GM12865 (cell line): ENCODE data around the gene AP3S2.

Experiments used
- DNase-seq: peaks from one replicate; pipeline ENCODE4 v3.0.0; 2010; ENCODE audit warnings: low read depth
- H3K4me3 ChIP-seq: 2 replicates; pipeline ENCODE4 v1.5.1; 2011; ENCODE audit warnings: mild to moderate bottlenecking, low read depth, low read length, control low read depth
- TF ChIP-seq, protein P1 (sequence below): IDR thresholded peaks from 2 replicates; pipeline ENCODE4 v1.5.1; 2011; ENCODE audit warnings: low read length, control low read depth, low read depth, inconsistent platforms; ENCODE audit not compliant: insufficient read depth; ENCODE audit errors: missing control alignments

The AP3S2 gene

DNA sequence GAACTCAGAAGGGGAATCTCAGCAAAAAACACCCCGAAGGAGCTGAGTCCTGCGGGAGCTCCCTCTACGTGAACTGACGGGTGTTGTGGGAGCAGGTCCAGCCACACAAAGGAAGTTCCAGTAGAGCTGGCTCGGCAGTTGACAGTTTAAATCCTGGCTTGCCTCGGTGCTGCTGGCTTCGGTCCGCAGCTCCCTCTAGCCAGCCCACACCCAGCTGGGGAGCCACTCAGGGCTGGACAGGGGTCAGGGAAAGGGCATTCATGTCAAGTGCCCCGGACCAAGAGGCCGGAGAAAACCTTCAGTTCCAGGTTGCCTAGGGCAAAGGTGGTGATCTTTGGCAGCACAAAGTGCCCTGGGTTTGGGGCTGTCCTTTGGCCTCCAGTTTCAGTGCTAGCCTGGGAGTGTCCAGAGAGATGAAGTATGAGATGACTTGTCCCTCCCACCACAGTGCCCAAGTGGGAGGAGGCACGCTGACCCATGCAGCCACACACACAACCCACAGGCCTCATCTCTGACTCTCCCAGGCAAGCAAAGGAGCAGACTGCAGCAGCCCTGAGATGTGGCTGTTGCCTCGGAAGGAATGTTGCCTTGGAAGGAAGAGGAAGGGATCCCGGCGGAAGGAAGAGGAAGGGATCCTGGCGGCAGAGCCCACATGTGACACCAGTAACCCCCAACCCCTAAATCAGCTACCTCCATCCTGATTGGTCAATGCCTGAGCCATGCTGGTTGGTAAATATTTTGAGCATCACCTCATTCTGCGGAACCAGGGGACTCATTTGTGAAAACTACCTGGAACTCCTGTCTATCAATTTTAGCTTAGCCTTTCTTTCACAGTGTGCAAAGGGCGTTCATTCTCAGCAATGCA lies 65.3 kb downstream of the AP3S2 start:
- TF ChIP-seq, protein P1, sequence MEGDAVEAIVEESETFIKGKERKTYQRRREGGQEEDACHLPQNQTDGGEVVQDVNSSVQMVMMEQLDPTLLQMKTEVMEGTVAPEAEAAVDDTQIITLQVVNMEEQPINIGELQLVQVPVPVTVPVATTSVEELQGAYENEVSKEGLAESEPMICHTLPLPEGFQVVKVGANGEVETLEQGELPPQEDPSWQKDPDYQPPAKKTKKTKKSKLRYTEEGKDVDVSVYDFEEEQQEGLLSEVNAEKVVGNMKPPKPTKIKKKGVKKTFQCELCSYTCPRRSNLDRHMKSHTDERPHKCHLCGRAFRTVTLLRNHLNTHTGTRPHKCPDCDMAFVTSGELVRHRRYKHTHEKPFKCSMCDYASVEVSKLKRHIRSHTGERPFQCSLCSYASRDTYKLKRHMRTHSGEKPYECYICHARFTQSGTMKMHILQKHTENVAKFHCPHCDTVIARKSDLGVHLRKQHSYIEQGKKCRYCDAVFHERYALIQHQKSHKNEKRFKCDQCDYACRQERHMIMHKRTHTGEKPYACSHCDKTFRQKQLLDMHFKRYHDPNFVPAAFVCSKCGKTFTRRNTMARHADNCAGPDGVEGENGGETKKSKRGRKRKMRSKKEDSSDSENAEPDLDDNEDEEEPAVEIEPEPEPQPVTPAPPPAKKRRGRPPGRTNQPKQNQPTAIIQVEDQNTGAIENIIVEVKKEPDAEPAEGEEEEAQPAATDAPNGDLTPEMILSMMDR = no peak
- no peak overlapping the region for H3K4me3 ChIP-seq
- no peak for DNase-seq

DNA sequence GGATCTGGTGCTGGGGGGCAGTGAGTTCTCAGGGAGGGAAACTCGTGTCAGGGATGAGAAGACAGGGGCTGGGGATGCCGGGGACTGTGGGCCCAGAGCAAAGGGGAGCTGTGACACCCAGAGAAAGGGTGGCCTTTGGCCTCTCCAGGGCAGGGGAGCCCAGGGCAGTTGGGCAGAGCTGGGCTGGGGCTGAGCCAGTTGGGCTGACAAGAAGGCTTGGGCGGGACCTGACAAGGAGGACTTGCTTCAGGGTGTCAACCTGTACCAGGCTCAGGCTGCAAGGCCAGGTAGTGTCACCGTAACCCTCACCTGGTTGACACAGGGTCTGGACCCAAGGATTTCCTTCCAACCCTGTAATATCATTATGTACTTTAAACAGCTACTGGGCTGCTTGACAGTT lies 66.0 kb downstream of the AP3S2 start:
- TF ChIP-seq, protein P1 = no peak
- H3K4me3 ChIP-seq = no peak overlapping the region
- no peak for DNase-seq

DNA sequence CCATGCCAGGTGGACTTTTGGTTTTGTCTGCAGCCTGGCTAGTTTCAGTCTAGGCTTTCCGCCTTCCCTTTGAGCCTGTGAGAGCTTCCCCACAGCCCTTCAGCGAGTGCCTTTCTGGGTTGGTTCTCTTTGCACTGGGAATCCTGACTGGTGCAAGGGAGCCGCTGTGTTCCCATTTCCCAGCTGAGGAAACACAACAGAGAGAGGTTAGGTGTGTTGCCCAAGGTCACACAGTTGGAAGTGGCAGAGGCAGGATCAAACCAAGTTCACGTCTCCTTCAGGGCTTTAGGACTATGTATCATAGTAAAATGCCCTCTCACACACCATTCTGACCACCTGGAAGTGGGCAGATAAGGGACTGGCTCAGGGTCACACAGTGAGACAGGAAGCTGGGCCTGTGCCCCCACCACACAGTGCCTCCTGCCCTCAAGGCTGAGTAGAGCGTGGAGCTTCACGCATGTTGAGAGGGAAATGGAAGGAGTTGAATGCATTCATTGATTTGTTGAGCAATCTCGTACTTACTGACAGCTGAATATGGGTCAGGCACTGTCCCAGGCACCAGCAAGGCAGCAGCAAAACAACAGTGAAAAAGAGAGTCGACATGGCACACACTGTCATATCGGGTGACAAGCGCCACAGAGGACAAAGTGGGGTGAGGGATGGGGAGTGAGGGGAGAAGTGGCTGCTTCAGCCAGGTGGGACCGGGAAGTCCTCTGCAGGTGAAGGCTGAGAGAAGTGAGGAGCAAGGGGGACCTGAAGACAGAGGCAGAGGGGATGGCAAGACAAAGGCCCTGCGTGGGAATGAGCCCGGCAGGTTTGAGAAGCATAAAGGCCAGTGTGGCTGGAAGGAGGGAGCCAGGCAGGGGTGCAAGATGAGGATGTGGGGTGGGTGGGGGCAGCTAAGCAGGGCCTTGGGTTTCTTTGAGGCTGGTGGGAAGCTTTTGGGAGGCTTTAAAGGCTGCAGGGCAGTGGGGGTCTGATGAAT lies 66.8 kb downstream of the AP3S2 start:
- H3K4me3 ChIP-seq = no peak overlapping the region
- TF ChIP-seq, protein P1 = no peak

DNA sequence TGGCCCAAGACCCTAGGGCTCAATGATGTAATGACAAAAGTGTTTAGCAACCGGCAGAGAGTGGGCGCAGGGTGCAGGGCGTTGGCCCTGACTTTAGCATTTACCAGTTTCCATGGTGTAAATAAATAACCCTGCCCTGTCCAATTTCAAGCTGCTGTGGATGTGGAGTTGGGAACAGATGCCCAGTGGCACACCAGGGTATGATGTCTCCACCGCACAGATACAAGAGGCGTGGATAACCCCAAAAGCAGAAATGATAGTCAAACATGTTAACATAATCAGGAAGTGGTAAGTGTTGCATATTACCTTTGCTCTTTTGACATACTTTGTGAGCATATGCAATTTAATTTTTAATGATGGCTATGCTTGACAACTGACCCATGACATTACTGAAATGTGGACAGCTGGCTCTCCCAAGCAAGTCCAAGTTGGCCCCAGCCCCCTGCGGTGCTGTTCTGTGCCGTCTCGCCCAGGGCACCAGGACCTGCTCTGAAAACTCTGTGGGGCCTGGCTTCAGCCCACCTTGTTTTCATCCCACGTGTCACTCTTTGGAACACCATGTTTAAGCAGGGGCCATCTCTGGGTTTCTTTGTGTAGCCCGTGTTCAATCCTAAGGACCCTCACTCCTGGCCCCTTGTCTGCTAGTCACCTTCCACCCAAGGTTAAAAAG lies 68.4 kb downstream of the AP3S2 start:
- TF ChIP-seq, protein P1 = no peak
- DNase-seq = no peak
- no peak overlapping the region for H3K4me3 ChIP-seq

More for the DNA sequence above, 66.8 kb downstream of the AP3S2 start:
- DNase-seq = no peak

DNA sequence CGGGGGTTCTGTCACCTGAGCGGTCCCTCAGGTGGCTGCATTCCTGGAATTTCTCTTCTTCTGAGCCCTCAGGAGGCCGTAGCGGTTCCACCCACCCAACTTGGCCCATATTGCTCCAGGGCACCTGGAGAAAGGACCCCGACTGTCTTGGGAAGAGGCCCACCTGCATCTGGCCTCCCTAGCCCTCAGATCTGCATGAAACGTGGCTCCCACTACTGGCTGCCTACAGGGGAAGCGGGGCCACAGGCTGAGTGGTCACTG lies 69.3 kb downstream of the AP3S2 start:
- no peak for DNase-seq
- no peak overlapping the region for H3K4me3 ChIP-seq
- TF ChIP-seq, protein P1 = no peak

DNA sequence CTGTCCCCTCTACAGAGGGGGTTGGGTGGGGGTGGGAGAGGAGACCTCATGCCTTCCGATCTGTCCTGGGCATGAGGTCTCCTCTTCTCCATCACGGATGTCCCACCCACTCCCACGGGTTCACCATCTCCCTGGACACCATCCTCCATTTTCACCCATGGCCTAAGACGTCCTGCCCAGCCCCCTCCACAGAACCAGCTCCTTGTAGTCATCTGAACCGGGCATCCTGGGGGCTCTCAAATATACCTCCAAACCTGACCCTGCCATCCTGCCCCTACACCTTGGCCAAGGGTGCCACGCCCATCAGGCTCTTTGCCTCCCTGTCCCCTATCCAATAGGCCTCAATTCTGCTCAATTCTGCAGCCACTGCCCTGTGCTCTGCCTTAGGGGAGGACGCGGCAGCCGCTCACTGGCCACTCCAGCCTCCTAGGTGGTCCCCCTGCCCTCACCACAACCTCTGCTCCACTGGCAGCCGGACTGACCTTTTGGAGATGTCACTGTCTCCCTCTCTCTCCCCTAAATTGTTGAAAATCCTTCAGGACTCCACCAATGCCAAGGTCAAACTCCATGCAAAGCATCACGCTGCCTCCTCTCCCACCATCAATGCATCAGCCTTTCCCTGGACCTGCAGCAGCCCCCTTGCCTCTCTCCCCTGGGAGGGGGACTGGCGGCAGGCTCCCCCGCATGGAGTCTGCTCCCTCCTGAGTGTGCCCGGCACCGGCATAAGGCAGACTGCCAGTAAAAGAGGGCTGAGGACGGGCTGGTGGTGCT lies 69.8 kb downstream of the AP3S2 start:
- H3K4me3 ChIP-seq = no peak overlapping the region
- DNase-seq = no peak
- TF ChIP-seq, protein P1 = no peak
